Upper lobe of left lung (tissue), 6 donors: Measurements from ENCODE around the gene DNMT3A. TPM values are rescaled to one million over a fixed set of nuclear protein-coding genes. Genes with fewer than 3 reads are reported as not detected.

ENCODE experiments used
- ATAC-seq, 2 donors: fragments of 200-7000 bp; cut with Tn5 transposase; one replicate each; pipeline ENCODE4 v1.9.1; 2022; ENCODE audit warnings: mild to moderate bottlenecking in 2 of 2, moderate library complexity in 2 of 2; ENCODE audit not compliant: low FRiP score in 2 of 2
- DNase-seq, 2 donors: peaks; one replicate each; pipeline ENCODE4 v3.0.0-alpha.2; 2019 to 2020
- H3K27ac ChIP-seq, 4 donors: fragments of 200-600 bp; sonication (generic); one replicate each; pipeline ENCODE4 v1.5.1; 2016 to 2019
- H3K27me3 ChIP-seq, 4 donors: fragments of 200-600 bp; sonication (generic); one replicate each; pipeline ENCODE4 v1.5.1; 2017 to 2019
- H3K36me3 ChIP-seq, 4 donors: fragments of 200-600 bp; sonication (generic); one replicate each; pipeline ENCODE4 v1.5.1; 2016 to 2019
- H3K4me1 ChIP-seq, 4 donors: fragments of 200-600 bp; sonication (generic); one replicate each; pipeline ENCODE4 v1.5.1; 2018 to 2019
- H3K4me3 ChIP-seq, 4 donors: fragments of 200-600 bp; sonication (generic); one replicate each; pipeline ENCODE4 v1.5.1; 2017 to 2019; ENCODE audit warnings: mild to moderate bottlenecking in 2 of 4, moderate library complexity in 1 of 4
- H3K9me3 ChIP-seq, 4 donors: fragments of 200-600 bp; sonication (generic); one replicate each; pipeline ENCODE4 v1.5.1; 2018 to 2019
- CTCF ChIP-seq, 6 experiments: fragments of 450-650 bp in 4 of 6; fragments of 200-600 bp in 2 of 6; sonication (generic) in 2 of 6; IDR thresholded peaks; one replicate each; pipeline ENCODE4 v1.5.1; 2016 to 2019; ENCODE audit warnings: antibody characterized with exemption in 6 of 6
- EP300 ChIP-seq, 4 donors: sonication (generic); formaldehyde crosslinking; IDR thresholded peaks; one replicate each; pipeline ENCODE4 v1.5.1; 2017; ENCODE audit warnings: antibody characterized with exemption in 4 of 4, control low read depth in 2 of 4
- POLR2A ChIP-seq, 4 donors: fragments of 450-650 bp; IDR thresholded peaks; one replicate each; pipeline ENCODE4 v1.5.1; 2016 to 2017; ENCODE audit warnings: antibody characterized with exemption in 4 of 4, mild to moderate bottlenecking in 2 of 4
- POLR2AphosphoS5 ChIP-seq, 2 donors: sonication (generic); formaldehyde crosslinking; IDR thresholded peaks; one replicate each; pipeline ENCODE4 v1.5.1; 2017; ENCODE audit warnings: antibody characterized with exemption in 2 of 2
- WGBS, 2 donors: methylation state at CpG; one replicate each; pipeline ENCODE4 v1.1.5; 2017 to 2018; 5-methylcytosine and 5-hydroxymethylcytosine counted together
- total RNA-seq, 6 donors: library from RNA; depleted of rRNA in 4 of 6; stranded (reverse); fragments of >200 nt in 4 of 6; gene quantifications; one replicate each; pipeline versions ENCODE4 v1.1.0 to v1.2.1, GENCODE V29; 2016 to 2021
- donor health status: DM: no; HTN: no; CAD: no; lungs with moderate emphysema.
- donor health status: DM: no; HTN: yes; CAD: no; lungs with severe emphysema.

The DNMT3A gene
- total RNA-seq, 6 donors from 2014 or later, result 7.8 to 49.2 (median 30.4) TPM

- Histone ChIP-seq H3K36me3 (no peaks in the 10 kb centered on the region), H3K4me3 (no peak overlapping the region), H3K4me1 (peaks cover 12 to 51% (median 18%) of the 10 kb centered on the region in 4 donors), H3K27me3 (no peaks in the 10 kb centered on the region), H3K9me3 (no peaks in the 10 kb centered on the region), H3K27ac (no peak overlapping the region)
- no peak for TF ChIP-seq CTCF (IDR thresholded peaks at IDR 0.05)
- TF ChIP-seq POLR2AphosphoS5 (IDR thresholded peaks at IDR 0.05), result no peak
- no peak for TF ChIP-seq POLR2A (IDR thresholded peaks at IDR 0.05)
- TF ChIP-seq EP300 (IDR thresholded peaks at IDR 0.05), result no peak
- ATAC-seq (no peak), DNase-seq (no peak)
- whole genome bisulfite sequencing, 2 donors, result 88 to 99% methylated on average over 7 to 10 of the region's 10 CpGs
Measured at GRCh38 chr2:25336383-25336841, 5.3 kb downstream of the DNMT3A start.

- ATAC-seq (no peak), DNase-seq (no peak)
- Histone ChIP-seq H3K4me1 (peaks cover 12 to 51% (median 18%) of the 10 kb centered on the region in 4 donors), H3K27me3 (no peaks in the 10 kb centered on the region), H3K9me3 (no peaks in the 10 kb centered on the region), H3K4me3 (no peak overlapping the region), H3K36me3 (no peaks in the 10 kb centered on the region), H3K27ac (no peak overlapping the region)
- TF ChIP-seq EP300 (IDR thresholded peaks at IDR 0.05), result no peak
- no peak for TF ChIP-seq CTCF (IDR thresholded peaks at IDR 0.05)
- no peak for TF ChIP-seq POLR2A (IDR thresholded peaks at IDR 0.05)
- TF ChIP-seq POLR2AphosphoS5 (IDR thresholded peaks at IDR 0.05), result no peak
- 69 to 87% methylated on average over 1 to 6 of the region's 6 CpGs for WGBS, 2 donors
Measured at GRCh38 chr2:25335971-25336370, 5.8 kb downstream of the DNMT3A start.

GRCh38 chr2:25335204-25335603, 6.5 kb downstream of the DNMT3A start:
- peaks cover 13 to 47% (median 14%) of the 10 kb centered on the region in 4 donors for H3K4me1 ChIP-seq
- no peak for ATAC-seq
- no peaks in the 10 kb centered on the region for H3K36me3 ChIP-seq
- no peak overlapping the region for H3K4me3 ChIP-seq
- no peaks in the 10 kb centered on the region for H3K9me3 ChIP-seq
- 82 to 87% methylated on average over 8 of the region's 8 CpGs for WGBS, 2 donors
- DNase-seq, result no peak
- TF ChIP-seq CTCF (IDR thresholded peaks at IDR 0.05), result no peak
- no peak for TF ChIP-seq POLR2A (IDR thresholded peaks at IDR 0.05)
- TF ChIP-seq EP300 (IDR thresholded peaks at IDR 0.05), result no peak
- TF ChIP-seq POLR2AphosphoS5 (IDR thresholded peaks at IDR 0.05), result no peak
- no peak overlapping the region for H3K27ac ChIP-seq
- H3K27me3 ChIP-seq, result no peaks in the 10 kb centered on the region

- DNase-seq (no peak), ATAC-seq (no peak)
- WGBS, 2 donors, result 88 to 89% methylated on average over 7 to 8 of the region's 8 CpGs
- no peak for TF ChIP-seq EP300 (IDR thresholded peaks at IDR 0.05)
- no peak for TF ChIP-seq POLR2A (IDR thresholded peaks at IDR 0.05)
- no peak for TF ChIP-seq CTCF (IDR thresholded peaks at IDR 0.05)
- no peak for TF ChIP-seq POLR2AphosphoS5 (IDR thresholded peaks at IDR 0.05)
- Histone ChIP-seq H3K9me3 (no peaks in the 10 kb centered on the region), H3K27me3 (no peaks in the 10 kb centered on the region), H3K27ac (no peak overlapping the region), H3K36me3 (no peaks in the 10 kb centered on the region), H3K4me1 (peaks cover 5 to 40% (median 7%) of the 10 kb centered on the region in 4 donors), H3K4me3 (no peak overlapping the region)
Measured at GRCh38 chr2:25334482-25334881, 7.2 kb downstream of the DNMT3A start.

- TF ChIP-seq CTCF (IDR thresholded peaks at IDR 0.05) (no peak), POLR2A (IDR thresholded peaks at IDR 0.05) (no peak), EP300 (IDR thresholded peaks at IDR 0.05) (no peak), POLR2AphosphoS5 (IDR thresholded peaks at IDR 0.05) (no peak)
- Histone ChIP-seq H3K36me3 (no peaks in the 10 kb centered on the region), H3K4me3 (no peak overlapping the region), H3K4me1 (peaks cover 1 to 35% (median 3%) of the 10 kb centered on the region in 4 donors), H3K27me3 (no peaks in the 10 kb centered on the region), H3K9me3 (no peaks in the 10 kb centered on the region), H3K27ac (no peak overlapping the region)
- ATAC-seq, result no peak
- 61 to 68% methylated on average over 4 of the region's 4 CpGs for WGBS, 2 donors
- DNase-seq, result no peak
Measured at GRCh38 chr2:25333981-25334380, 7.7 kb downstream of the DNMT3A start.
